GM23248 (cell line): ENCODE results near the gene U2AF1L4. TPM values are rescaled to one million over a fixed set of nuclear protein-coding genes. Genes with fewer than 3 reads are reported as not detected.

Experiments used
- DNase-seq: peaks from one replicate; pipeline ENCODE4 v3.0.0-alpha.2; 2015
- H2AFZ ChIP-seq: fragments of 200-600 bp; sonication (generic); 2 replicates; pipeline ENCODE4 v1.6.1; 2016; ENCODE audit warnings: antibody characterized with exemption
- H3F3A ChIP-seq: fragments of 200-600 bp; sonication (generic); 2 replicates; pipeline ENCODE4 v1.6.1; 2016; ENCODE audit warnings: mild to moderate bottlenecking, antibody characterized with exemption, mixed run types; ENCODE audit not compliant: insufficient read depth
- H3K27ac ChIP-seq: fragments of 200-600 bp; sonication (generic); 2 replicates; pipeline ENCODE4 v1.5.1; 2016; ENCODE audit warnings: mild to moderate bottlenecking
- H3K27me3 ChIP-seq: fragments of 200-600 bp; sonication (generic); replicated peaks from 2 replicates; pipeline ENCODE4 v1.6.1; 2016; ENCODE audit warnings: mild to moderate bottlenecking; ENCODE audit not compliant: insufficient read depth
- H3K36me3 ChIP-seq: fragments of 200-600 bp; sonication (generic); 2 replicates; pipeline ENCODE4 v1.6.1; 2016; ENCODE audit warnings: low read depth, mild to moderate bottlenecking
- H3K4me1 ChIP-seq: fragments of 200-600 bp; sonication (generic); 2 replicates; pipeline ENCODE4 v1.6.1; 2016; ENCODE audit warnings: mild to moderate bottlenecking; ENCODE audit not compliant: insufficient read depth
- H3K4me2 ChIP-seq: fragments of 200-600 bp; sonication (generic); one replicate; pipeline ENCODE4 v1.6.1; 2016; ENCODE audit warnings: mild to moderate bottlenecking; ENCODE audit not compliant: unreplicated experiment
- H3K4me3 ChIP-seq: fragments of 200-600 bp; sonication (generic); 2 replicates; pipeline ENCODE4 v1.5.1; 2016; ENCODE audit warnings: mild to moderate bottlenecking
- H3K79me2 ChIP-seq: fragments of 200-600 bp; sonication (generic); 2 replicates; pipeline ENCODE4 v1.6.1; 2016; ENCODE audit warnings: mild to moderate bottlenecking; ENCODE audit not compliant: insufficient read depth
- H3K9ac ChIP-seq: fragments of 200-600 bp; sonication (generic); 2 replicates; pipeline ENCODE4 v1.6.1; 2016; ENCODE audit warnings: mild to moderate bottlenecking
- H3K9me2 ChIP-seq: fragments of 200-600 bp; sonication (generic); 2 replicates; pipeline ENCODE4 v1.6.1; 2016; ENCODE audit warnings: mixed run types, mild to moderate bottlenecking, moderate library complexity; ENCODE audit not compliant: insufficient read depth
- H3K9me3 ChIP-seq: fragments of 200-600 bp; sonication (generic); one replicate; pipeline ENCODE4 v1.6.1; 2017; ENCODE audit warnings: low read depth
- H4K20me1 ChIP-seq: fragments of 200-600 bp; sonication (generic); 2 replicates; pipeline ENCODE4 v1.6.0; 2016; ENCODE audit not compliant: insufficient read depth
- EZH2 ChIP-seq: fragments of 200-600 bp; sonication (generic); IDR thresholded peaks from 2 replicates; pipeline ENCODE4 v1.6.1; 2018; ENCODE audit warnings: antibody characterized with exemption, mild to moderate bottlenecking; ENCODE audit not compliant: insufficient read depth, poor library complexity, severe bottlenecking
- EZH2phosphoT487 ChIP-seq: fragments of 200-600 bp; sonication (generic); IDR thresholded peaks from 2 replicates; pipeline ENCODE4 v1.6.1; 2018; ENCODE audit warnings: antibody characterized with exemption, moderate library complexity, mild to moderate bottlenecking, low read depth; ENCODE audit not compliant: insufficient read depth
- WGBS, 2 experiments: methylation state at CpG; one replicate each; pipeline ENCODE4 v1.1.6; 2015 to 2017; ENCODE audit warnings: low lambda C conversion rate in 2 of 2, low coverage in 1 of 2; ENCODE audit errors: missing lambda C conversion rate in 2 of 2; 5-methylcytosine and 5-hydroxymethylcytosine counted together
- in situ Hi-C: fragments of 300-500 bp; cut with MboI; formaldehyde crosslinking; loops from 2 replicates; pipeline ENCODE4 v1.15.0; 2020
- polyA plus RNA-seq: library from polyadenylated mRNA; unstranded; fragments of >200 nt; fragmentation: Nextera tagmentation; extraction: Ambion mirVana; gene quantifications from 2 replicates; pipeline ENCODE4 v1.2.1, GENCODE V29; 2016
- total RNA-seq: library from RNA; depleted of rRNA; stranded (reverse); fragments of >200 nt; shearing (Covaris generic); gene quantifications from 2 replicates; pipeline ENCODE4 v1.2.3, GENCODE V29; 2014; rRNA removed

U2AF1L4 gene
- total and polyA plus RNA-seq, 2 experiments from 2014 or later: 18.8 to 25.3 TPM

- H4K20me1 ChIP-seq: no peaks in the 10 kb centered on the region
- no peaks in the 10 kb centered on the region for H3K9me2 ChIP-seq
- H2AFZ ChIP-seq: no peak overlapping the region
- H3F3A ChIP-seq: no peaks in the 10 kb centered on the region
- WGBS, 2 experiments: 23 to 32% methylated on average over 4 of the region's 4 CpGs
- no peak overlapping the region for H3K4me3 ChIP-seq
- H3K27me3 ChIP-seq: no peaks in the 10 kb centered on the region
- H3K4me1 ChIP-seq: no peaks in the 10 kb centered on the region
- no peaks in the 10 kb centered on the region for H3K9me3 ChIP-seq
- DNase-seq: no peak
- no peaks in the 10 kb centered on the region for H3K79me2 ChIP-seq
- no peak for TF ChIP-seq EZH2phosphoT487
- TF ChIP-seq EZH2: no peak
- H3K4me2 ChIP-seq: no peak overlapping the region
- no peak overlapping the region for H3K9ac ChIP-seq
- no peak overlapping the region for H3K27ac ChIP-seq
- no peaks in the 10 kb centered on the region for H3K36me3 ChIP-seq
- in situ Hi-C loops: no loop called here
Observed at GRCh38 chr19:35696835-35697234, 48.4 kb downstream of the U2AF1L4 start.

- Histone ChIP-seq H3K4me2 (no peak overlapping the region), H3K9me3 (no peaks in the 10 kb centered on the region), H2AFZ (no peak overlapping the region), H3K9ac (no peak overlapping the region), H3K79me2 (no peaks in the 10 kb centered on the region), H3K27ac (no peak overlapping the region), H3K9me2 (no peaks in the 10 kb centered on the region), H4K20me1 (no peaks in the 10 kb centered on the region), H3K27me3 (no peaks in the 10 kb centered on the region), H3K4me1 (no peaks in the 10 kb centered on the region), H3F3A (no peaks in the 10 kb centered on the region), H3K4me3 (no peak overlapping the region), H3K36me3 (no peaks in the 10 kb centered on the region)
- no peak for TF ChIP-seq EZH2
- no peak for TF ChIP-seq EZH2phosphoT487
- in situ Hi-C loops: no loop called here
- WGBS, 2 experiments: 50 to 56% methylated on average over 2 of the region's 2 CpGs
- no peak for DNase-seq
Observed at GRCh38 chr19:35695895-35696422, 49.3 kb downstream of the U2AF1L4 start.

DNA sequence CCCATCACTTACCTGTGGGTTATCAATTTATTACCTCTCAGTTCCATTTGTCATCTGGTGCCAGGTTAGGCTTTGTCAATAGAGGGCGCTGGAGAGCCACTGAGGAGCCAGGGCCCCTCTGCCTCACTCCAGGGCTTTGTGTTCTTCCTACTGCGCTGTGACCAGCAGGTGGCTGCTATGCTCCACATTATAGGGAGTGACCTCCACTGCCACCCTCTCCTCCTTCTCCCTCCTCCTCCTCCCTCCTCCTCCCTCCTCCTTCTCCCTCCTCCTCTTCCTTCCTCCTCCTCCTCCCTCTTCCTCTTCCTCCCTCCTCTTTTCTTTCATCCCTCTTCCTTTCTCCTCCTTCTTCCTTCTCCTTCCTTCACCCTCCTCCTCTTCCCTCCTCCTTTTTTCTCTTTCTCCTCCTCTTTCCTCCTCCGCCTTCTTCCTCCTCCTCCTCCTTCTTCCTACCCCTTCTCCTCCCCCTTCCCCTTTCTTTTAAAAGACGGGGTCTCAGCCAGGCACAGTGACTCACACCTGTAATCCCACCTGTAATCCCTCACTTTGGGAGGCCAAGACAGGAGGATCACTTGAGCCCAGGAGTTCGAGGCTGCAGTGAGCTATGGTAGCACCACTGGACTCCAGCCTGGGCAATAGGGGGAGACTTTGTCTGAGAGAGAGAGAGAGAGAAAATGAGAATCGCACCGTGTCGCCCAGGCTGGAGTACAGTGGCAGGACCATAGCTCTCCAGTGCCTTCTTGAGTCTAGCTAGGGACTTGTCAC, 51.2 kb downstream of the U2AF1L4 start:
- Histone ChIP-seq H3K4me3 (no peak overlapping the region), H3K79me2 (no peaks in the 10 kb centered on the region), H2AFZ (no peak overlapping the region), H3K27ac (no peak overlapping the region), H3K9ac (no peak overlapping the region), H3K4me1 (no peaks in the 10 kb centered on the region), H3K36me3 (no peaks in the 10 kb centered on the region), H3K9me2 (no peaks in the 10 kb centered on the region), H3K9me3 (no peaks in the 10 kb centered on the region), H3F3A (no peaks in the 10 kb centered on the region), H3K27me3 (no peaks in the 10 kb centered on the region), H3K4me2 (no peak overlapping the region), H4K20me1 (no peaks in the 10 kb centered on the region)
- WGBS, 2 experiments: 24% methylated on average over 7 to 8 of the region's 8 CpGs
- peak; percentile 90 for DNase-seq
- TF ChIP-seq EZH2 (no peak), EZH2phosphoT487 (no peak)
- in situ Hi-C loops: no loop called here

GRCh38 chr19:35693422-35693821, 51.8 kb downstream of the U2AF1L4 start:
- no peak overlapping the region for H2AFZ ChIP-seq
- no peak for DNase-seq
- H3F3A ChIP-seq: no peaks in the 10 kb centered on the region
- H3K4me2 ChIP-seq: no peak overlapping the region
- H3K79me2 ChIP-seq: no peaks in the 10 kb centered on the region
- H3K36me3 ChIP-seq: no peaks in the 10 kb centered on the region
- no peaks in the 10 kb centered on the region for H3K9me3 ChIP-seq
- no peaks in the 10 kb centered on the region for H4K20me1 ChIP-seq
- H3K9ac ChIP-seq: no peak overlapping the region
- H3K4me1 ChIP-seq: no peaks in the 10 kb centered on the region
- no peaks in the 10 kb centered on the region for H3K27me3 ChIP-seq
- no peak for TF ChIP-seq EZH2
- in situ Hi-C loops: no loop called here
- H3K9me2 ChIP-seq: no peaks in the 10 kb centered on the region
- no peak overlapping the region for H3K4me3 ChIP-seq
- WGBS, 2 experiments: 13 to 14% methylated on average over 8 of the region's 8 CpGs
- H3K27ac ChIP-seq: no peak overlapping the region

Other genes with a start within 250 kb of the U2AF1L4 start
- gene DMKN, start 231.8 kb downstream of the U2AF1L4 start, total RNA-seq: 20.0 and 25.4 TPM in 2 replicates
- gene DMKN, start 231.8 kb downstream of the U2AF1L4 start, polyA plus RNA-seq: 30.9 and 34.5 TPM in 2 replicates
- 3.2 and 4.3 TPM in 2 replicates for gene SBSN, start 217.1 kb downstream of the U2AF1L4 start, total RNA-seq
- 7.9 and 8.8 TPM in 2 replicates for gene SBSN, start 217.1 kb downstream of the U2AF1L4 start, polyA plus RNA-seq
- gene GAPDHS, start 212.0 kb downstream of the U2AF1L4 start, total RNA-seq: not detected in 2 replicates
- not detected in 2 replicates for gene GAPDHS, start 212.0 kb downstream of the U2AF1L4 start, polyA plus RNA-seq
- gene TMEM147, start 199.8 kb downstream of the U2AF1L4 start, total RNA-seq: 108 and 129 TPM in 2 replicates
- gene TMEM147, start 199.8 kb downstream of the U2AF1L4 start, polyA plus RNA-seq: 203 and 214 TPM in 2 replicates
- gene ATP4A, start 181.8 kb downstream of the U2AF1L4 start, total RNA-seq: not detected in 2 replicates
- not detected in 2 replicates for gene ATP4A, start 181.8 kb downstream of the U2AF1L4 start, polyA plus RNA-seq
- not detected in 2 replicates for gene PMIS2, start 159.2 kb downstream of the U2AF1L4 start, total RNA-seq
- not detected in 2 replicates for gene PMIS2, start 159.2 kb downstream of the U2AF1L4 start, polyA plus RNA-seq
- gene HAUS5, start 132.7 kb downstream of the U2AF1L4 start, total RNA-seq: 8.5 and 10.1 TPM in 2 replicates
- 7.4 and 9.6 TPM in 2 replicates for gene HAUS5, start 132.7 kb downstream of the U2AF1L4 start, polyA plus RNA-seq
- 57.3 and 74.7 TPM in 2 replicates for gene RBM42, start 116.4 kb downstream of the U2AF1L4 start, total RNA-seq
- gene RBM42, start 116.4 kb downstream of the U2AF1L4 start, polyA plus RNA-seq: 82.5 and 86.2 TPM in 2 replicates
- gene ETV2, start 103.7 kb downstream of the U2AF1L4 start, total RNA-seq: not detected in 2 replicates
- gene ETV2, start 103.7 kb downstream of the U2AF1L4 start, polyA plus RNA-seq: 0.91 and 0.93 TPM in 2 replicates
- 328 and 423 TPM in 2 replicates for gene COX6B1, start 97.1 kb downstream of the U2AF1L4 start, total RNA-seq
- gene COX6B1, start 97.1 kb downstream of the U2AF1L4 start, polyA plus RNA-seq: 448 and 472 TPM in 2 replicates
- gene UPK1A, start 78.9 kb downstream of the U2AF1L4 start, total RNA-seq: not detected in 2 replicates
- gene UPK1A, start 78.9 kb downstream of the U2AF1L4 start, polyA plus RNA-seq: not detected in 2 replicates
- gene ZBTB32, start 40.9 kb downstream of the U2AF1L4 start, total RNA-seq: not detected in 2 replicates
- not detected in 2 replicates for gene ZBTB32, start 40.9 kb downstream of the U2AF1L4 start, polyA plus RNA-seq
- gene KMT2B, start 27.4 kb downstream of the U2AF1L4 start, total RNA-seq: 6.8 and 7.5 TPM in 2 replicates
- gene KMT2B, start 27.4 kb downstream of the U2AF1L4 start, polyA plus RNA-seq: 4.0 and 4.1 TPM in 2 replicates
- gene IGFLR1, start 3.0 kb downstream of the U2AF1L4 start, total RNA-seq: 1.4 TPM in 1 of 2 replicates, not detected in the other
- gene IGFLR1, start 3.0 kb downstream of the U2AF1L4 start, polyA plus RNA-seq: 3.2 and 3.3 TPM in 2 replicates
- 15.7 and 21.6 TPM in 2 replicates for gene PSENEN, start 233 bp upstream of the U2AF1L4 start, total RNA-seq
- 99.7 and 108 TPM in 2 replicates for gene PSENEN, start 233 bp upstream of the U2AF1L4 start, polyA plus RNA-seq
- gene LIN37, start 3.2 kb upstream of the U2AF1L4 start, total RNA-seq: 12.0 and 12.3 TPM in 2 replicates
- gene LIN37, start 3.2 kb upstream of the U2AF1L4 start, polyA plus RNA-seq: 9.5 and 9.7 TPM in 2 replicates
- gene HSPB6, start 11.6 kb upstream of the U2AF1L4 start, total RNA-seq: 14.1 and 24.3 TPM in 2 replicates
- gene HSPB6, start 11.6 kb upstream of the U2AF1L4 start, polyA plus RNA-seq: 220 and 238 TPM in 2 replicates
- 2.7 and 7.6 TPM in 2 replicates for gene PROSER3, start 12.8 kb upstream of the U2AF1L4 start, total RNA-seq
- gene PROSER3, start 12.8 kb upstream of the U2AF1L4 start, polyA plus RNA-seq: 10.9 and 12.6 TPM in 2 replicates
- 2.0 and 24.9 TPM in 2 replicates for gene ARHGAP33, start 30.1 kb upstream of the U2AF1L4 start, total RNA-seq
- 1.1 and 1.9 TPM in 2 replicates for gene ARHGAP33, start 30.1 kb upstream of the U2AF1L4 start, polyA plus RNA-seq
- not detected in 2 replicates for gene PRODH2, start 67.4 kb upstream of the U2AF1L4 start, total RNA-seq
- gene PRODH2, start 67.4 kb upstream of the U2AF1L4 start, polyA plus RNA-seq: not detected in 2 replicates
- not detected in 2 replicates for gene NPHS1, start 107.1 kb upstream of the U2AF1L4 start, total RNA-seq
- not detected in 2 replicates for gene NPHS1, start 107.1 kb upstream of the U2AF1L4 start, polyA plus RNA-seq
- not detected in 2 replicates for gene KIRREL2, start 111.5 kb upstream of the U2AF1L4 start, total RNA-seq
- gene KIRREL2, start 111.5 kb upstream of the U2AF1L4 start, polyA plus RNA-seq: not detected in 2 replicates
- 10.6 and 20.4 TPM in 2 replicates for gene APLP1, start 123.2 kb upstream of the U2AF1L4 start, total RNA-seq
- 16.7 and 16.8 TPM in 2 replicates for gene APLP1, start 123.2 kb upstream of the U2AF1L4 start, polyA plus RNA-seq
- gene NFKBID, start 155.1 kb upstream of the U2AF1L4 start, total RNA-seq: 5.0 and 7.6 TPM in 2 replicates
- gene NFKBID, start 155.1 kb upstream of the U2AF1L4 start, polyA plus RNA-seq: 3.9 and 7.1 TPM in 2 replicates
- gene HCST, start 157.1 kb upstream of the U2AF1L4 start, total RNA-seq: not detected in 2 replicates
- 9.1 and 11.3 TPM in 2 replicates for gene HCST, start 157.1 kb upstream of the U2AF1L4 start, polyA plus RNA-seq
- gene TYROBP, start 162.9 kb upstream of the U2AF1L4 start, total RNA-seq: not detected in 2 replicates
- gene TYROBP, start 162.9 kb upstream of the U2AF1L4 start, polyA plus RNA-seq: not detected in 2 replicates
- gene LRFN3, start 191.0 kb upstream of the U2AF1L4 start, total RNA-seq: 5.3 and 9.4 TPM in 2 replicates
- gene LRFN3, start 191.0 kb upstream of the U2AF1L4 start, polyA plus RNA-seq: 7.1 and 7.5 TPM in 2 replicates
- gene SDHAF1, start 249.8 kb upstream of the U2AF1L4 start, total RNA-seq: 38.3 and 49.7 TPM in 2 replicates
- gene SDHAF1, start 249.8 kb upstream of the U2AF1L4 start, polyA plus RNA-seq: 17.2 and 20.3 TPM in 2 replicates